Measurements from ENCODE around the gene CDKAL1. TPM values are rescaled to one million over a fixed set of nuclear protein-coding genes. Genes with fewer than 3 reads are reported as not detected.

Gene CDKAL1
- total and polyA plus RNA-seq, 10 of the 15 experiments (the other 5 are each of a cell fraction or from before 2014, with no cell fraction given) = 10.7 to 26.9 (median 17.3) TPM

- no peak overlapping the region for H3K9ac ChIP-seq (ENCODE audit: control insufficient read depth, insufficient read depth, low read length)
These were observed 173.6 kb downstream of the CDKAL1 start for GRCh38 chr6:20707870-20708269.

More at GRCh38 chr6:20707870-20708269, 173.6 kb downstream of the CDKAL1 start:
- H3K4me3 ChIP-seq = no peak overlapping the region
- no peak; the same call in 2 of the 3 replicates for ATAC-seq
- H3K27me3 ChIP-seq (replicated peaks in 1 of 2; ENCODE audit: control insufficient read depth in 2 of 2, insufficient read depth in 2 of 2, low read length in 1 of 2) = no peaks in the 10 kb centered on the region
- H3K27ac ChIP-seq (ENCODE audit: control insufficient read depth, insufficient read depth) = no peak overlapping the region; the same call in 1 of the 2 replicates
- TF ChIP-seq RB1 (IDR thresholded peaks at IDR 0.05; ENCODE audit: borderline replicate concordance) (no peak), SRF (IDR thresholded peaks at IDR 0.05; ENCODE audit: low read depth in 2 of 2, low read length in 2 of 2) (no peak), IKZF2 (IDR thresholded peaks at IDR 0.05) (no peak), CBX5 (IDR thresholded peaks at IDR 0.05; ENCODE audit: low read depth) (no peak), SMARCA5 (IDR thresholded peaks at IDR 0.05) (no peak), KLF5 (IDR thresholded peaks at IDR 0.05; ENCODE audit: partially characterized antibody) (no peak), CBFB (IDR thresholded peaks at IDR 0.05; ENCODE audit: low read depth) (no peak), GATAD2B (conservative IDR thresholded peaks at IDR 0.05; ENCODE audit: low read depth) (no peak), MTA3 (IDR thresholded peaks at IDR 0.05; ENCODE audit: borderline replicate concordance, low read length) (no peak), MEF2A (IDR thresholded peaks at IDR 0.05; ENCODE audit: insufficient read depth, low read depth, low read length) (no peak), RAD21 (IDR thresholded peaks at IDR 0.05; ENCODE audit: insufficient read depth, low read depth, low read length) (no peak), NFYB (IDR thresholded peaks at IDR 0.05; ENCODE audit: insufficient read depth, low read depth, low read length) (no peak), EZH2 (IDR thresholded peaks at IDR 0.05; ENCODE audit: borderline replicate concordance, control insufficient read depth, low read depth, low read length) (no peak), ELK1 (IDR thresholded peaks at IDR 0.05; ENCODE audit: low read depth, low read length) (no peak), CHD1 (IDR thresholded peaks at IDR 0.05; ENCODE audit: low read depth, low read length) (no peak), CHD4 (IDR thresholded peaks at IDR 0.05) (no peak), NR2C1 (IDR thresholded peaks at IDR 0.05) (no peak), PAX8 (IDR thresholded peaks at IDR 0.05) (no peak), E2F4 (IDR thresholded peaks at IDR 0.05; ENCODE audit: low read depth, low read length) (no peak), TAF1 (IDR thresholded peaks at IDR 0.05; ENCODE audit: borderline replicate concordance, low read depth, low read length) (no peak)
- no peak for DNase-seq (ENCODE audit: low read depth, low spot score)
- 94% methylated on average over 2 of the region's 2 CpGs for WGBS (ENCODE audit: insufficient coverage, insufficient replicate concordance, low lambda C conversion rate, missing lambda C conversion rate)
- intact Hi-C loops (cut with micrococcal nuclease; ENCODE audit: unreplicated experiment) = loop anchor here (1.0 to 10.0 kb wide), 4 partner anchors 129 to 887 kb away; partner anchors contain the start of gene SOX4
- ChIA-PET CTCF (interaction anchor here (0.9 to 1.7 kb wide), 2 partner anchors 11 to 143 kb away, joined by 3 to 6 read pairs; no protein-coding TSS in a partner anchor), RAD21 (ENCODE audit: unreplicated experiment) (interaction anchor here (0.6 to 1.0 kb wide), 2 partner anchors 10 to 20 kb away, joined by 3 read pairs; no protein-coding TSS in a partner anchor), POLR2A (no interaction called here), SMC1A (ENCODE audit: uncharacterized antibody, unreplicated experiment) (interaction anchor here (0.5 to 3.7 kb wide), 2 partner anchors 11 to 886 kb away, joined by 3 to 18 read pairs; no protein-coding TSS in a partner anchor)
- H4K20me1 ChIP-seq (ENCODE audit: control insufficient read depth, insufficient read depth) = no peaks in the 10 kb centered on the region
- no peak overlapping the region for H3K4me2 ChIP-seq (ENCODE audit: control insufficient read depth, insufficient read depth)
- no peaks in the 10 kb centered on the region for H3K9me3 ChIP-seq (replicated peaks; ENCODE audit: control insufficient read depth, insufficient read depth, low read length)
- no peak overlapping the region for H2AFZ ChIP-seq (ENCODE audit: control insufficient read depth, low read depth, low read length)
- no peaks in the 10 kb centered on the region; a peak in 1 of 4 replicates for H3K36me3 ChIP-seq (ENCODE audit: control insufficient read depth in 2 of 2, insufficient read depth in 2 of 2, low read length in 1 of 2)
- BruUV-seq (replicated peaks) = no TSS peak
- H3K4me1 ChIP-seq (ENCODE audit: control insufficient read depth, insufficient read depth, low read length) = peaks cover 13% of the 10 kb centered on the region
- no peak for FAIRE-seq
- peaks cover 4% of the 10 kb centered on the region for H3K79me2 ChIP-seq (ENCODE audit: control insufficient read depth, insufficient read depth, low read length)
- in situ Hi-C loops (cut with MboI) = no loop called here
